ENCODE results near the gene EPYC.

DNA sequence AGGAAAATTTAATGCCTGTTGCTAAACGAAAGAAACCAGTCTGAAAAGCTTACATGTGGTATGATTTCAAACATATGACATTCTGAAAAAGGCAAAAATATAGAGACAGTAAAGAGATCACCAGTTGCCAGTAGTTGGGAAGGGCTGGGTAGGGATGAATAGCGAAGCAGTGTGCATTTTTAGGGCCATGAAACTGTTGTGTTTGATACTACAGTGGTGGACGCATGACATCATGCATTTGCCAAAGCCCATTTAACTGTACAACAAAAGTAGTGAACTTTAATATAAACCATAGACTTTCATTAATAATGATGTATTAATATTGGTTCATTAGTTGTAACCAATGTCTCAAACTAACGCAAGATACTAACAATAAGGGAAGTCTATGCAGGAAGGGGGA, 14.7 kb upstream of the EPYC start:
- TF ChIP-seq, protein P1, sequence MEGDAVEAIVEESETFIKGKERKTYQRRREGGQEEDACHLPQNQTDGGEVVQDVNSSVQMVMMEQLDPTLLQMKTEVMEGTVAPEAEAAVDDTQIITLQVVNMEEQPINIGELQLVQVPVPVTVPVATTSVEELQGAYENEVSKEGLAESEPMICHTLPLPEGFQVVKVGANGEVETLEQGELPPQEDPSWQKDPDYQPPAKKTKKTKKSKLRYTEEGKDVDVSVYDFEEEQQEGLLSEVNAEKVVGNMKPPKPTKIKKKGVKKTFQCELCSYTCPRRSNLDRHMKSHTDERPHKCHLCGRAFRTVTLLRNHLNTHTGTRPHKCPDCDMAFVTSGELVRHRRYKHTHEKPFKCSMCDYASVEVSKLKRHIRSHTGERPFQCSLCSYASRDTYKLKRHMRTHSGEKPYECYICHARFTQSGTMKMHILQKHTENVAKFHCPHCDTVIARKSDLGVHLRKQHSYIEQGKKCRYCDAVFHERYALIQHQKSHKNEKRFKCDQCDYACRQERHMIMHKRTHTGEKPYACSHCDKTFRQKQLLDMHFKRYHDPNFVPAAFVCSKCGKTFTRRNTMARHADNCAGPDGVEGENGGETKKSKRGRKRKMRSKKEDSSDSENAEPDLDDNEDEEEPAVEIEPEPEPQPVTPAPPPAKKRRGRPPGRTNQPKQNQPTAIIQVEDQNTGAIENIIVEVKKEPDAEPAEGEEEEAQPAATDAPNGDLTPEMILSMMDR (conservative IDR thresholded peaks at IDR 0.05) = no peak
- no peak for TF ChIP-seq EZH2 (IDR thresholded peaks at IDR 0.05; ENCODE audit: low read depth)
